Activated CD4-positive, alpha-beta T cell treated with anti-CD3 and anti-CD28 coated beads for 24 hours (primary cell): ENCODE measurements around the gene ATP11A.
"Not testable (repeated sequence)": the region's sequence is repeated elsewhere in the genome, so short reads cannot be mapped to it uniquely, and the experiment has no call there.

Experiments used
- DNase-seq, 2 donors: peaks; one replicate each; pipeline ENCODE4 v3.0.0-alpha.2; 2020; ENCODE audit warnings: low read depth in 2 of 2

Gene ATP11A

DNA sequence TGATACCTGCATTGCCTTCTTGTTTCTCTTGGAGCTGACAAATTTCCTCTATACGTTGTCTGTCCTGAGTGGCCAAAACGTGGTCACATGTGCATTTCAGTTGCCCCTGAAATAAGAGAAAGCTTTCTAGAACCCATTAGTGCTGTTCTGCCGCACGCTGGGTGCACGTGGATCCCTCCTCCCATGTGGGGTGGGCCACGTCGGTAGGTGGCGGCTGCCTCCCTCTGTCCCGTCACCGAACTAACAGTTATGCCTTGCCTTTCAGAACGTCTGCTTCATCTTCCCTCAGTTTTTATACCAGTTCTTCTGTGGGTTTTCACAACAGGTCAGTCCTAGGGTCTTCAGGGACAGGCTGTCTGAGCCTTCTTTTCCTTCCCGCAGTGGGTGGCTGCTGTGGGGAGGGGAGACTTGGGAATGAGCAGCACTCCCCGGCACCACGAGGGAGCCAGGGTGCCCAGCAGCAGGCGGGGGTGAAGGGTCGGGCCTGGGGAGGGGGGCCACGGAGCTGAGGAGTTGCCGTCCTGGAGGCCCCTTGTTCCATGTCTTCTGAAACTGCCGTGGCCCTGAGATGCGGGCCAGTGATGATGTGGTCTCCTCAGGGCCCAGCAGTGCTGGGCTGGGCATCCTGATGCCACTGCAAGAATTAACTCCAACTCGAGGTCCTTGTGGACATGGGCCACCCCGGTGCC lies 169.4 kb downstream of the ATP11A start:
- DNase-seq, result no peak

DNA sequence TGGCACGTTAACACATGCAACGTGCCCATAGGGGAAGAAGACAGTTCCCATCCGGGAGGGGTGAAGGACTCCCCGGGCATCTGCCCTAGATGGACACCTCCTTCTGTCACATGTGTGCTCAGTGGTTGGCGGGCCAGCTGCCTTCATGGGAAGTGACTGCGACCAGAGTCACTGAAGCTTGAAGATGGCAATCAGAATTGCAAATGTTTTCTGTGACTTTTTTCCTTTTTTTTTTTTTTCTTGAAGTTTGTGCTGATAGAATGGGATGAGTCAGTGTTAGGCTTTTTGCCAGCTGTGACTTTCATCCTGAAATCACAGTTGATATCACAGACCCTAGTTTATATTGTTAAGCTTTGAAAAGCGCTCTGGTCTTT lies 170.0 kb downstream of the ATP11A start:
- no peak for DNase-seq

DNA sequence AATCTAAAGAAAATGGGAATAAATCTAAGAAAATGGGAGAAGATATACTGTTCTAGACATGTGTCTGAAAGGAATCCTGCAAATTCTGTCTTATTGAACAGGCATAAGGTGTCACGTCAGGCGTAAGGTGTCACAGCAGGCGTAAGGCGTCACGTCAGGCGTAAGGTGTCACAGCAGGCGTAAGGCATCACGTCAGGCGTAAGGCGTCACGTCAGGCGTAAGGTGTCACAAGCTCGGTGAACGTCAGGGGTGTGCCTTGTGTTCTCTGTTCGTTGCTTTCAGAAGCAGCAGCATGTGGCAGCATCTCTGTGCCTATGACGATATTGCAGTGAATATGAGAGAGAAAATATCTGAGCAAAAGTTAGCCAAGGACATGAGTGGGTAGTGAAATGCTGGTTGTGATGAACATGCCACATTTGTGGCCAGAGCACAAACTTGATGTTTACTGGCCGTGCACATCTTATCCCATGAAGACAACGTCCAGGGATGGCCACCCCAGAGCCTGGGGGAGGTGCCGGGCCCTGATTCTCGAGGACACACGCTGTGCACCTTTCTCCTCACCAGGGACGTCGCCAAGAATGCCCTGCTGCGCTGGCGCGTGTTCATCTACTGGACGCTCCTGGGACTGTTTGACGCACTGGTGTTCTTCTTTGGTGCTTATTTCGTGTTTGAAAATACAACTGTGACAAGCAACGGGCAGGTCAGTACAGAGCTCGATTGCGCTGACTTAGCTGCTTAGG lies 172.2 kb downstream of the ATP11A start:
- no peak for DNase-seq

DNA sequence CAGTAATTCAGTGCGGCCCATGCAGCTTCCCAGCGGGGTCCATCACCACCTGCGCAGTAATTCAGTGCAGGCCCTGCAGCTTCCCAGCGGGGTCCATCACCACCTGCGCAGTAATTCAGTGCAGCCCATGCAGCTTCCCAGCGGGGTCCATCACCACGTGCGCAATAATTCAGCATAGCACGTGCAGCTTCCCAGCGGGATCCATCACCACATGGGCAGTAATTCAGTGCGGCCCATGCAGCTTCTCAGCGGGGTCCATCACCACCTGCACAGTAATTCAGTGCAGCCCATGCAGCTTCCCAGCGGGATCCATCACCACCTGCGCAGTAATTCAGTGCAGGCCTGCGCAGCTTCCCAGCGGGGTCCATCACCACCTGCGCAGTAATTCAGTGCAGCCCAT lies 173.5 kb downstream of the ATP11A start:
- not testable (repeated sequence) for DNase-seq

DNA sequence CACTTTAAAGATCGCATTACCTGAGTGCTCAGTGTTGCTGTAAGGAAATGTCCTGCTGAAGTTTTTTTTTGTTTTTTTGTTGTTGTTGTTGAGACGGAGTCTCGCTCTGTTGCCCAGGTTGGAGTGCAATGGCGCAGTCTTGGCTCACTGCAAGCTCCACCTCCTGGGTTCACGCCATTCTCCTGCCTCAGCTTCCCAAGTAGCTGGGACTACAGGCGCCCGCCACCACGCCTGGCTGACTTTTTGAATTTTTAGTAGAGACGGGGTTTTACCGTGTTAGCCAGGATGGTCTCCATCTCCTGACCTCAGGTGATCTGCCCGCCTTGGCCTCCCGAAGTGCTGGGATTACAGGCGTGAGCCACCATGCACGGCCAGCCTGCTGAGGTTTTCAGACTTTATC lies 175.6 kb downstream of the ATP11A start:
- not testable (repeated sequence) for DNase-seq

DNA sequence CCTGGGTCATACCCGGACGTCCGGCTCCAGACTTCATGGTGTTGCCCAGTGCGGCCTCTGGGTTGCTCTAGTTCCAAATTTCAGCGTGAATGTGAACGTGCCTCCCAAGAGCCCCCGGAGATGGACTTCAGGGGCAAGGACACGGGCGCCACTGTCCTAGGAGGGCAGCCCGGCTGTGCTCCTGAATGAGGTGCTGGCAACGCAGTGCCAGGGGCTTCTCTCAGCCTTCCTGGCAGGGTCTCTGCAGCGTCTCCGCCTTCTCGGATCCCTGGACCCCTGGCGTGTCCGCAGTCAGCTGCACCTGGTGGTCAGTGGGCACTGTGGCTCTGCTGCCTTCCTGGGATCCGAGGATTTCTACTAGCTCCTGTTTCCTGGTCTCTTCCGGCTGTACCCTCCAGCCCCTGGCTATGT lies 177.5 kb downstream of the ATP11A start:
- no peak for DNase-seq

DNA sequence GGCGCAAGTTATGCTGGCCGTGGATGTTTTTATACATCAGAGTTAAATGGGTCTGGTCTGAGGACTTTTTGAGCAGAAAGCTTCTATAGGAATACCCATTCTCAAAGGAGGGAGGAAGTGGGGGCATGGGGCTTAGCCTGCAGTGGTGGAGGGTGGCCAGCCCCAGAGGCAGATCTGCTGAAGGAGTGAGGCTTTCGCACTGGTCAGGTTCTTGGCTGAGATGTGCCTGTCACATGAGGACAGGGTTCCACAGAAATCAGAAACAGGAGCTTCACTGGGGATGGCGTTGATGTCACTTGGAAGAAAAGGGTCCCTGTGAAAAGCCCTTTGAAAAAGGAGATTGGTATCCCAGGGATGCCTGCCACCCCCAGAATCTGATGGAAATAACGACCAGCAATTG lies 178.5 kb downstream of the ATP11A start:
- DNase-seq, result no peak

DNA sequence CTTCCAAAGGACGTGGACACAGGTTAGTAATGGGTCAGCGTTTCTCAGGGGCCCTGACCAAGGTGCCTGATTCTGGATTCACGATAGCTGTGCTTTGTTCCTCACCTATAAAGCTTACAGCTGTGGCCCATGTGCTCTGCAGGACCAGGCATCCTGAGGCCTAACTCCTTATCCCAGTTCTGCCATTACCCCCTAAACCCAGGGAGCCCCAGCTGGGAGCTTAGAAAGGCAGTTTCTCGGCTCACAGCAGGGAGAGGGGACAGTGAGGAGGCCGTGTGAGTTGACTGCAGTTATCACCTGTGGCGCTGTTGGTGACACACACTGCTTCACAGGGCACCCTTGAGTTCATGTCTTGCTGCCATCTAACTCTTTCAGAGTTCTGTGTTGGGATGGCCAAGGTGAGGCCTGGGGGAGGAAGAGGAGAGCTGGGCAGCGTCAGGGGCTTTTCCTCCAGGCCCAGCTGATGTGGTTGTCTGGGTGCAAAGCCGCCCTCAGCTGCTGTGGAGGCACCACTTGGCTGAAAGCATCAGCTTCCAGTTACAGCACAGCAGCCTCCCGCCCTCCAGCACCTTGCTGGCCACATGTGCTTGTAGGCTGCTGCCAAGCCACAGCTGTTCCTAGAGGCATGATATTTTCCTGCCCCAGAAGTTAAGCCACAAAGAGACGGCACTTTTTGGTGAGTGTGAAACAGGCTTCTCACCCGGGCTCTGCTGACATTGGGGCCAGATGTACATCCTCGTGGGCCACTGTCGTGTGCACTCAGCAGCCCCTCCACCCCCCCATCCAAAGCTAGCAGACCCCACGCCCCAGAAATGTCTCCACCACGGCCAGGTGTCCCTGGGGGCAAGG lies 179.6 kb downstream of the ATP11A start:
- no peak for DNase-seq

DNA sequence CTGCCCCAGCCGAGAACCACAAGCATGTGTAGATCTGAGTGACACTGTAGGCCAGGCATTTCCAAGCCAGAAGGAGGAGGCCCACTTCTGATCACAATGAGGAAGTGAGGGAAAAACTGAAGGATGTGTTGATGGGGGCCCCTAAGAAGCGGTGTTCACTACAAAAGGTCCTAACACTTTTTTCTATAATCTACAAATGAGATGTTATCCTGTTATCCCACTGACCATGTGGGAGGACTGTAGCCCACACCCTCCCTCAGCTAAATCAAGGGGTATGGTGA lies 180.2 kb downstream of the ATP11A start:
- DNase-seq, result no peak

DNA sequence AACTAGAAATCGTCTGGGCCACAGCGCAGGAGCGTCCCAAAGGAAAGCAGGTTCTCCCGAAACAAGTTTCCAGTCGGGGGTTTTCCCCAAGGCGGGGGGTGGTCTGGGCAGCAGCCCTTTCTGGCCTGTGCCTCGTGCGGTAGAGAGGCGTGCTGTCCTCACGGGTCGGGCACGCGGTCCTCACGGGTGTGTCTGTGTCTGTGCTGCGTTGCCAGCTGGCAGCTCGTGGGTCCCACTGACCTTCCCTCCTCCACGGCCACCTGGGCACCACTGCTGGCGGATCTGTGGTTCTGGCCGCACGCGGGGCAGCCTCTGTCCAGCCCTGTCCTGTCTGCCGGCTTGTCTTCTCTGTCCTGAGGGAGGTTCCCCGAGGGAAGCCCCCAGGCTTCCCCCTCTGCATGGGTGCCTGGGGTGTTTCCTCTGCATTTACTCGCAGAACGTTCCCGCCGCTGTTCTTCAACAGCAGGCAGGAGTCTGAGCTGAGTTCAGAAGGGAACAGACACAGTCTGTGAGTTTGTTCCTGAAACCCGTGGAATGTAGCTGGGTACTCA lies 181.0 kb downstream of the ATP11A start:
- no peak for DNase-seq

DNA sequence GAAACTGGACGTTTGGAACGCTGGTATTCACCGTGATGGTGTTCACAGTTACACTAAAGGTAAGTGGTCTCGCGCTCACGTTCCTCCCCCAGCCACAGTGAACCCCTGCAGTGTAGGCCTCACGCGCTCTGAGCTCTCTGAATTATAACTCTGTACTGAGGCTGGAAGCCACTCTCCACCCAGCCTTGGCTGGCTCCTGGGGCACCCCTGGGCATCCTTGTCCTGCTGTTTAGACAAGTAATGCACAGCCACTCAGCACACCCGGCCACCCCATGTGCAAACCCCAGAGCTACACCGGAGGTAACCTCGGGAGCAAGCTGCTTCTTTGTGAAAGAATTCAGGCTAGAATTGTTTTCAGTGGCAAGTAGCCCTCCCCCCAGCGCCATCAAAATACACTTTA lies 181.9 kb downstream of the ATP11A start:
- DNase-seq, result no peak

DNA sequence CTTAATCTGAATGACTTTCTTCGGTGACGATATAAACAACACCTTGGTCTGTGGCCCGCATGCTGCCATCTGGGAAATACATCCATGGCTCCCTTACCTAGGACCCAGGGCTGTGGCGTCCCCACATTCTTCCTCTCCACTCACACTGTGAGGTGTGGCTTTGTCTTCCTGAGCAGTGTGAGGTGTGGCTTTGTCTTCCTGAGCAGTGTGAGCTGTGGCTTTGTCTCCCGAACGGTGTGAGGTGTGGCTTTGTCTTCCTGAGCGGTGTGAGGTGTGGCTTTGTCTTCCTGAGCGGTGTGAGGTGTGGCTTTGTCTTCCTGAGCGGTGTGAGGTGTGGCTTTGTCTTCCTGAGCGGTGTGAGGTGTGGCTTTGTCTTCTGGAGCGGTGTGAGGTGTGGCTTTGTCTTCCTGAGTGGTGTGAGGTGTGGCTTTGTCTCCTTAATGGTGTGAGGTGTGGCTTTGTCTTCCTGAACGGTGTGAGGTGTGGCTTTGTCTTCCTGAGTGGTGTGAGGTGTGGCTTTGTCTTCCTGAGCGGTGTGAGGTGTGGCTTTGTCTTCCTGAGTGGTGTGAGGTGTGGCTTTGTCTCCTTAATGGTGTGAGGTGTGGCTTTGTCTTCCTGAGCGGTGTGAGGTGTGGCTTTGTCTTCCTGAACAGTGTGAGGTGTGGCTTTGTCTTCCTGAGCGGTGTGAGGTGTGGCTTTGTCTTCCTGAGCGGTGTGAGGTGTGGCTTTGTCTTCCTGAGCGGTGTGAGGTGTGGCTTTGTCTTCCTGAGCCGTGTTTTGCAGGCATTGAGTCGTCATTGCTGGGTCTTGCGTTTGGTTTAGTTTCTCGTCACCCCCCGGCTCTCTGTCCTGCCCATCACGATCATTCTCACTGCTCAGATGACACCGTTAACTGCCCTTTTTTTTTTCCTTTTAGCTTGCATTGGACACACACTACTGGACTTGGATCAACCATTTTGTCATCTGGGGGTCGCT lies 183.1 kb downstream of the ATP11A start:
- not testable (repeated sequence) for DNase-seq

DNA sequence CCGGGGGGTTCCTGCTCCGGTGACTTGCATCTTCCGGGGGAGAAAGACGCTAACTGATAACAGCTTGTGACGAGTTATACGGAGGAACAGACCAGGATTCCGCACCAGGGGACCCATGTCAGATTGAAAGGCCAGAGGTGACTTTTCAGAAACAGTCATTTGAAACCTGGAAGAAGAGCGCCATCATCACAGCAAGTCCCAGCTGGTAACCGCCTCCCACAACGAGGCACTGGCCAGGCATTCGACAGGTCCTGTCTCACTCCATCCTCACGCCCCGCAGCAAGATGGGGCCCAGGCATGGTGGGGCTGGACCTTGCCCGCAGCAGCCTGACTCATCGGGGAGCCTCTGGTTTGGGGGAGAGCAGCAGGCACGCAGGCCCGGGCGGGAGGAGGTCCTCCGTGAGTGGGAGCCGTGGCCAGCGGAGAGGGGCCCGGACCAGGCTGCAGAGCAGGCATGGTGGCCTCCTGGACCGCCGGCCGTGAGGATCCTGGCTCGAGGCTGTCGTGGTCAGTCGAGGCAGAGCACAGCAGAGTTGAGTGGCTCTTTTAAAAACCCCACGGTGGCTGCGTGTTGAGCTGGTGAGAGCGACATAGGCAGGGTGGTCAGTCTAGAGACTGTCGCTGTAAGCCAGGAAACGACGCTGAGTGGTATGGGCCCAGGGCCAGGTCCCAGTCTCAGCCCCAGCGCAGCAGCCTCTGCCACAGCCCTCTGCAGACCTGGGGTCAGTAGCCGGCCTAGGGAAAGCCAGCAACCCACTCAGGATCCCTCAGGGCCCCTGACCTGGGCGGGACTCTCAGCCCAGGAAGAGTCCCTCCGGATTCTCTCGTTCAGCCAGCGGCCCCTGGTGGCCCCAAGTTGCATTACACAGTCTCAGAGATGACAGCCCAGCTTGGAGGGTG lies 184.3 kb downstream of the ATP11A start:
- peak; percentile 69 for DNase-seq

DNA sequence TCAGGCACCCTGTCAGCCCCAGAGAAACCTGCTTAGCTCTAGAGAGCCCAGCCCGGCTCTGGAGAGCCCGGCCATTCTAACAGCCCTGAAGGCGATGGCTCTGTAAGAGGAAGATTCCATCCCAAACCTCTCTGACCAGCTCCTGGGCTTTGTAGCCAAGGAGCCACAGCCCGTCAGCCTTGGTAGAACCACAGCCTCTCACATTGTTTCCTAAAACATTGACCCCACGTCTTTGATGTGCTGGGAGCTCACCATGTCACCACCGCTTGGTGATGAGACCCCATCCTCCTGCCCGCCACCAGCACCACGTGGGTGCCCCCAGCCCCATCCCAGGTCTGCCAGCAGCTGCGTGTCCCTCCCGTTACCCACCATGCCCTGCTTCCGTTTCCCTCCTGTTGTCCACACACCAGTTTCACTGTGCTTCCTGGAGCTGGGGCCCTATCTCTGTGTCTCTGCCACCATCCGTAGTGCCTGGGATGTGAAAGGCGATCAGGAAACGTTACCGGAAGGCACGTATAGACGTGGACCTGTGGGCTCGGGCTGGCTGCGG lies 185.0 kb downstream of the ATP11A start:
- no peak for DNase-seq

DNA sequence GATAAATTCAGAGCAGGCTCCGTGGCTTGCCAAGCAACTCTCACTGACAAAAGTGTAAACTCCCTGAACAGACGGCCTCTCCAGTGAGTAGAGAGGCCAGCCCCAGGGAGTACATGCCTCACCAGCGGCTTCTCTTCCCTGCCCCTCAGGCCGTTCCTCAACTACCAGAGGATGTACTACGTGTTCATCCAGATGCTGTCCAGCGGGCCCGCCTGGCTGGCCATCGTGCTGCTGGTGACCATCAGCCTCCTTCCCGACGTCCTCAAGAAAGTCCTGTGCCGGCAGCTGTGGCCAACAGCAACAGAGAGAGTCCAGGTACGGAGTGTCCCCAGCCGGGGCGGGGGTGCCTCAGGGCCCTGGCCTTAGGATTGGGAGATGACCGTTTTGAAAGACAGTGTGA lies 185.8 kb downstream of the ATP11A start:
- no peak for DNase-seq

DNA sequence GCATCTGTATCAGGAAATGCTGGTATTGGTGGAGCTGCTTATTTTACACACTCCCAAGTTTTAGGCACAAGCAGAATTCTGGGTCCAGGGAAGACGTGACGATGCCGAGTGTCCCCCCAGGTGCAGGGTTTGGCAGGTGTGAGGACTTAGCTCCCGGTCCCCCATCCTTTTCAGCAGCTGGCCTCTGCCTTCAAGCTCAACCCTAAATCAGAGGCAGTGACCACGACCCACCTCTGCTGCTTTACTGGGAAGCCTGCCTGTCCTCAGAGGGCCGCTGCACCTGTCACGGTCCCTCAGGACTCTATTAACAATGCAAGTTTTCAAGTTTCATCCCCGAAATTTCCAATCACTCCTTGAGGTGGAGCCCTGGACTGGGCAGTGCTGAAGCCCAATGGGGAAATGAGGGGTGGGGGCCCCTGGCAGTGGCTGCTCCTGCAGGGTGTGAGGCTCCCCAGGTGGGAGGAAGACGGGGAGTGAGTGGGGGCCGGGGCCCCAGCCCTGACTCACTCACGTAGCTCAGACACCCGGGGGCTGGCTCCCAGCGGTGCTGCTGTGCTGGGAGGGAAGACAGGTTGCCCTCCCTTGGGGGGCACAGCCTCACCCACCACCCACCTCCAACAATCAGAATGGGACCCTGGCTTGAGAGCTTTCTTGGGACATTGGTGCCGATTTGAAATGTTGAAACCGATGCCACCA lies 186.6 kb downstream of the ATP11A start:
- DNase-seq, result no peak

DNA sequence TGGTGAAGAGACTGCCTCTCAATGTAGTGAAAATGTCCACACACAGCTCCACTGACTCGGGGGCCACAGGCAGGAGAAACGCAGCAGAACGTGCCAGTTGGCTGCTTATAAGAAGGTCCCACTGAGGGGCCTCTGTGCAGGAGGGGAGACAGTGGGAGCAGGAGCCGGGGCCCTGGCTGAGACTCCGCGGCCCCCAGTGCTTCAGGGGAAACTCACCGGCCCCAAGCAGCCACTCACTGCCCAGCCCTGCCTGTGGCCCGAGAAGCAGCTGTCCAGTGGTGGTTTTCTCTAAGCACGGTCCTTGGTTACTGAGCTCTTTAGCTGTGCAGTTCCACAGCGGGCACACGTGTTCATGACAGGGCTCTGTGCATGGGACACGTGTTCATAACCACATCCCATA lies 187.2 kb downstream of the ATP11A start:
- no peak for DNase-seq

DNA sequence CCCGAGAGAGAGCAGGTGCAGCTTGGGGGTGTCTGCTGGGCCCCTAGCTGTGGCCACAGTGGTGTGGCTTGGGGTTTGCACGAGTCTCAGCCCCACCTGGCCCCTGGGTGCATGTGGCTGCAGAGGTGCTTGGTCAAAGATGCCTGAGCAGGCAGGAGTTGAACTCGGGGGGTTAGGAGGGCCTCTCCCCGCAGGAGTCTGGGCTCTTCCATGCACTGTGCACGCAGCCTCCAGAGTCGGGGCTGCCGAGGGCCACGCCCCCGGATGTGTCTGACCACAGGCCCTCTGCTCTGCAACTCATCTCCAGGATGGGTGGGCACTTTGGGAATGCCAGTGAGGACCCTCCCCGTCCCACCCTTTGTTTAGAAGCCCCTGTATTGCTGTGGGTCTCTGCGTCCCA lies 187.7 kb downstream of the ATP11A start:
- DNase-seq, result no peak
